Posterior vena cava (tissue), 2 donors: Measurements from ENCODE around the gene DHFR. TPM values are rescaled to one million over a fixed set of nuclear protein-coding genes. Genes with fewer than 3 reads are reported as not detected.
"Not testable (repeated sequence)": the region's sequence is repeated elsewhere in the genome, so short reads cannot be mapped to it uniquely, and the experiment has no call there.

ENCODE experiments used
- DNase-seq: peaks from one replicate; pipeline ENCODE4 v3.0.0-alpha.2; 2020; ENCODE audit warnings: low spot score
- intact Hi-C, 2 donors: fragments of 100-400 bp; cut with DNase I; formaldehyde crosslinking; loops; one replicate each; pipeline versions ENCODE4 v1.14.1 to v1.14.2; 2022 to 2023
- long read RNA-seq, 2 donors: library from polyadenylated mRNA; unstranded; transcript quantifications; one replicate each; pipeline ENCODE4 v2.0.0, GENCODE V29; 2020 to 2021
- total RNA-seq, 2 donors: library from RNA; stranded (reverse); fragmentation: NEBNext Ultra II Directional; extraction: Animal tissue kit (Norgen Biotek cat#: 25700); gene quantifications; one replicate each; pipeline ENCODE4 v1.2.1, GENCODE V29; 2021
- donor health status: DM: yes; HTN: yes; CAD: no.
- donor health status: DM: yes; HTN: yes; CAD: no.

DHFR gene
- total RNA-seq: 1 to 10 TPM; 3.6 to 9.3 TPM
- long read RNA-seq, donor 1, partial matches to known transcripts: 0 of 3 reads
- long read RNA-seq, donor 1, other reads (novel, unspliced or antisense): 2 of 3 reads
- long read RNA-seq, donor 2: 0 reads

GRCh38 chr5:80654391-80655230 is at the start of gene DHFR, which contains the start of gene MSH3:
DHFR (minus strand) TSS chr5:80654983; CDS start chr5:80654489, 494 bp downstream.
MSH3 (plus strand) TSS chr5:80654652; CDS start chr5:80654728, 76 bp downstream.
- DNase-seq: peak; percentile 97
- intact Hi-C loops: no loop called here

GRCh38 chr5:80704221-80704620 is 49.4 kb upstream of the DHFR start:
- intact Hi-C loops: no loop called here

GRCh38 chr5:80703747-80704146 is 49.0 kb upstream of the DHFR start:
- intact Hi-C loops: no loop called here
- no peak for DNase-seq

More at GRCh38 chr5:80704221-80704620, 49.4 kb upstream of the DHFR start:
- DNase-seq: no peak

- intact Hi-C loops: no loop called here
- no peak for DNase-seq
These were observed 48.5 kb upstream of the DHFR start for GRCh38 chr5:80703291-80703690.

DNA sequence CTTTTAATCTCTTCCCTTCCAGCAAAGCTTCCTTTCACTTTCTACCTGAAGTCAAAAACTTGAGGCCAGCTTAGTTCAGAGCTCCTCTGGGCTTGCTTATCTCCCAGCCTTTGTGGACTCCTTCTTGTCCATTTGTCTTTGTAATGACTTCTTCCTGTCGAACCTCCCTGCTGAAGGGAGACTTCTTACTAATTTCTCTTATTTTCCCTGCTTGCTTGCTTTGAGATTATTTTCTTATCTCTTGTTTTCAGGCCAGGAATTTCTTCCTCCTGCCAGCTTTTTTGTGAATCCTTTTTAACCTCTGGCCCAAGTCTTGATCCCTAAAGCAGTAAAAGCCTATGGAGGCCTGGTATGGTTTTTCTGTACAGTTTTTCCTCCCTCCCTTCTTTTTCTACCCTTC is 46.8 kb upstream of the DHFR start:
- intact Hi-C loops: no loop called here
- DNase-seq: no peak

DNA sequence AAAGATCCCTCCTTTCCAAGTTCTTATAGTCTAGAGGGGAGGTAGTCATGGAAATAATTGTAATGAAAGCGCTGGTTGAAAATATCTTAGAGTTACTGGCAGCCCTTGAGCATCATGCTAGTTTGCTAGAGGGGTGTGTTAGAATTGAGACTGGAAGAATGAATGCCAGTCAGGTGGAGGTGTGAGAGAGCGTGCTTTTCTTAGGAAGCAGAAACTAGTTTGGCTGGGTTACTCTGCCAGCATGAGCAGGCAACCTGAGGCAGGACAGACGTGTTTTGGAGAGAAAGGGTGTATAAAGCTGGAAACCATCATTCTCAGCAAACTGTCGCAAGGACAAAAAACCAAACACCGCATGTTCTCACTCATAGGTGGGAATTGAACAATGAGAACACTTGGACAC is 43.6 kb upstream of the DHFR start:
- intact Hi-C loops: no loop called here
- no peak for DNase-seq

DNA sequence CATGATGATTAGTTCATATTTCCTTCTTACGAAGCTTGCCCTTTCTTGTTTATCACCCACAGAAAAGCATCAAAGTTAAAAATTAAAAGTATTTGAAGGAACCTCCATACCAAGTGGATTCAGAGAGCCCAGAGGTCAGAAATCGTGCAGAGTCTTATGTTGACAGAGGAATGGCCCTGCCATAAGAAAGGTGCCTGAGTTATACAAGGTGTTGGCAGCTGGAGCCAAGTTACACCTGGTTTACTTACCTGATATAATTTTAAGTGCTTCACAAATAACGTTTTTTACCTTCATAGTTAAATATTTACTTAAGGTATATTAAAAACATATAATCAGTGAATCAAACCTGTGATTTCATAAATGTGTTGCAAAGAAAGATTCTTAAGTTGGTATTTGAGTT is 42.3 kb upstream of the DHFR start:
- no peak for DNase-seq
- intact Hi-C loops: no loop called here

DNA sequence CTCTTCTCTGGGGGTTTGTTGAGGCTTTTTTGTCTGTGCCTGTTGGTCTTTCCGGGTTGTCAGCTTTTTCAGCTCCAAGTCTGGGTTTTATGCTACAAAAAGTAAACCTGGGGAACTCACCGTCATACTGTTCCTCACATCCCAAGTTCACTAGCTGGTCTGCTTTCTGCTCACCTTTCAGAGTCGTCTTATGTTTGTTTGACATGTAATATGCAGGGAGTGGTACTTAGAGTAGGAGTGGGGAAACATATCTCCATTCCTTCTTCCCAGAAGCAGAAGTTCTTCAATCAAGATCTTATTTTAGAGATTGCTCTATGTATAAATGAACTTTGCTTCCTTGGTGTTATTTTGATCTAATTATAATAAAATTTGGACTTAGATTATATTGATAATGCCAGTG is 41.7 kb upstream of the DHFR start:
- DNase-seq: no peak
- intact Hi-C loops: no loop called here

DNA sequence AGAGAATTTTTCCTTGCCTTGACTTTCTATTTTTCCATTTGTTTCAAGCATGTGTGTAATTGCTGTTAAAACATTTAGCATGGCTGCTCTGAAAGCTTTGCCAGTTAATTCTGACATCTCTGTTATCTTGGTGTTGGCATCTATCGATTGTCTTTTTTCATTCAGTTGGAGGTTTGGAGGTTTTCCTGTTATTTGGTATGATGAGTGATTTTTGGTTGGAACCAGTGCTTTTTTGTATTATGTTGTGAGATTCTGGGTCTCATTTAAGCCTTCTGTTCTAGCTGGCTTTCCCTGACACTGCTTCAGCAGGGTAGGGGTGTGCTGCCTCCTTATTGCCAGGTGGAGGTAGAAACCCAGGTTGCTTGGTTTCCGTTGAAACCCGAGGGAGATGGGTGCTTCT is 40.9 kb upstream of the DHFR start:
- intact Hi-C loops: no loop called here
- DNase-seq: no peak

DNA sequence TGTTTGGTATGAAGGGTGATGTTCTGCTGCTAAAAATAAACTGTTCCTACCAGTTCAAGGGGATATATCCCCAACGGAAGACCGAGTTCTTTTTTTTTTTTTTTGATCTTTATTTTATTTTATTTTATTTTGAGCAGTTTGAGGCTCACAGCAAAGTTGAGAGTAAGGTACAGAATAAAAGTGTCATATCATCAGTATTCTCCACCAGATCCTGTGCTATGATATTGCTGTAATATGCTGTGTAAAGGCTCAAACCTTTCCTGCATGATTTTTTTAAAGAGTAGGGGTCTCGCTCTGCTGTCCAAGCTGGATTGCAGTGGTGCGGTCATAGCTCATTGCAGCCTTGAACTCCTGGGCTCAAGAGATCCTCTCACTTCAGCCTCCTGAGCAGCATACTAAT is 34.8 kb upstream of the DHFR start:
- DNase-seq: no peak
- intact Hi-C loops: no loop called here

DNA sequence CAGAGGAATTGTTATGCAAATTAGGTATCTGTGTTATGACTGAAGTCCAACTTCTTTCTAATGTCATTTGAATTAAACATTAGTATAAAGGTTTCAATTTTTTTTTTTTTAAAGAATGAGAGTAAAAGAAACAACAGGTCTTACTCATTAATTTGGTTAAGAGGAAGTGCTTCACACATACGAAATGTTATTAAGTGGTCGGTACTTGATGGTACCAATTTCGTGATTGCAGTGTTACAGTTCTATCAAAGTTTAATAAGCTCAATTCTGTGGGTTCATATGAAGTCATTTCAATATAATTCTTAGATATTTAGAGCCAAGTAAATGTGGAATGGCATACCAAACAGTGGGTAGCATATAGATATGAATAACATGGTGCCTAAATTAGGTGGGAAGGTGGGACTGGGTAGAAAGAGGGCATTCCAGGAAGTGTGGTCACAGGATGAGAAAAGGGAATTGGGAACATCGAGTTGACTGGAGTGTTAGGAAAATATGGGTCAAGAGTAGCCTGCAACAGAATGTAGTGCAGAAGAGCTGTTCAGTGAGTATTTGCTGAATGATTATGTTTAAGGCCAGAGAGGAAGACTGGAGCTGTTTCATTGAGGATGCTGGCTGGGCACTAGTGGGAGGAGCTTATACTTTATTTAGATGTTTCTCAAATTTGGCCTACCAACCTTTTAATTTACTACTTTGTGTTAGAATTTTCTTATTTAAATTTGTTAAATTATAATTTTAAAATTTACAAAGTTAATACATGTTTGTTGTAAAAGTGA is 34.1 kb upstream of the DHFR start:
- intact Hi-C loops: no loop called here
- DNase-seq: no peak

DNA sequence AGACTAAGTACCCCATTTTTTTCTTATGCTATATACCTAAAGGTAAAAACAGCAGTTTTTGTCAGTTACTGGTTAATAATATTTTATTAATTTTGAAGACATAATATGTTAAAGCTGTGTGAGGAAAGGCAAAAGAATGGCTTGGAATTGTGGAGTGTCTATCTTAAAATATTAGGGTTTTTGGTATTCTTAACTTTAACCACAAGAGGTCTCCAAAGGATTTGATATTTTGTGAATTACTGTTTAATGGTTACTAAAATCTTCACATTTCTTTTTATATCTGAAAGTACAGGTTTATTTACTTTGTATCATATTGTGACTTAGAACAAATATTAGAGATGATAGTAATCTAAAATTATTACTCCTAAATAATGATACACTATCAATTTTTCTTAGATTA is 32.0 kb upstream of the DHFR start:
- no peak for DNase-seq
- intact Hi-C loops: no loop called here

DNA sequence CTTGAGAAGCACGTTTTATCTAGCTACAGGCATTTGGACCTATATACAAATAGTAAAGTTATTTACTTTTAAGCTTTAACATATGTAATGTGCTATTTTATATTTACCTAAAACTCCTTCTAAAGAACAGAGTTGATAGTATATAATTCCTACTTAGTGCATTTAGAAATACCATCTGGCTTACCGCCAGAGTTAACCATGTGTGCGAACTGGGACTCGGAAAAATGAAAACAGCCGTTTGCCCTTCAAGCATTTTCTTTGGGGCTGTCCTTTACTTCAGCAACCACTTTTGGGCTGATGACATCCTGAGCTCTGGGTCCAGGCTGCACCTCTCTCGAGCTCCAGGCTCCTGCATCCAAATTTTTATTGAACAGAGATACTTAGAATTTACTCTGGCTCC is 21.9 kb upstream of the DHFR start:
- intact Hi-C loops: no loop called here
- no peak for DNase-seq

- intact Hi-C loops: no loop called here
- peak; percentile 86 for DNase-seq
These were observed 17.5 kb upstream of the DHFR start for GRCh38 chr5:80672140-80672736.

GRCh38 chr5:80668016-80668969 is 13.5 kb upstream of the DHFR start:
- intact Hi-C loops: no loop called here

DNA sequence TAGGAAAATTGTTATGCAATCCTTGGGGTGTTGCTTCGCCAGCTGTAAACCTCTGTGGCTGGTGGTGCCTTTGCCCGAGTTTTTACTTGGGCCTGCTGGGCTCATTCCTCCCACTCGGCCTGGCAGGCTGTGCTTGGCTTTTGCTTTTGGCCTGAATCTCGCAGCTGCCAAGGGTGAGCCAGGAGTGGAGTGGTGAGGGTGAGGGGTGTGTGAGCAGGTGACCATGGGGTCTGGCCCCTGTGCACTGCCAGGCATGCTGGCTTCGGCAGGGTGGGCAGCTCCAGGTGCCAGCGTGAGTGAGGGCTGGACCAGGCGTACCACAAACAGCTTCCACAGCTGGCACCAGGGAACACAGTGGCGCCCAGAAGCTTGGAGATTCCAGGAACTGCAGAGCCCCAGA is 12.6 kb upstream of the DHFR start:
- intact Hi-C loops: no loop called here
- no peak for DNase-seq

More at GRCh38 chr5:80668016-80668969, 13.5 kb upstream of the DHFR start:
- no peak for DNase-seq

- DNase-seq: no peak
These were observed 10.3 kb upstream of the DHFR start for GRCh38 chr5:80665057-80665456.

GRCh38 chr5:80662108-80662507 is 7.3 kb upstream of the DHFR start:
- intact Hi-C loops: no loop called here
- no peak for DNase-seq

More at GRCh38 chr5:80665057-80665456, 10.3 kb upstream of the DHFR start:
- intact Hi-C loops: no loop called here

- DNase-seq, intact Hi-C loops: not testable (repeated sequence)
These were observed 5.9 kb upstream of the DHFR start for GRCh38 chr5:80660661-80661060.
